Muscle of leg (tissue), 11 donors: ENCODE results near the gene SLC1A4. TPM values are rescaled to one million over a fixed set of nuclear protein-coding genes. Genes with fewer than 3 reads are reported as not detected.
"Not testable (repeated sequence)": the region's sequence is repeated elsewhere in the genome, so short reads cannot be mapped to it uniquely, and the experiment has no call there.

Experiments used
- DNase-seq: peaks from one replicate; pipeline ENCODE4 v3.0.0; 2013
- H3K27ac ChIP-seq: one replicate; pipeline ENCODE4 v1.5.1; 2013; ENCODE audit warnings: mild to moderate bottlenecking, low read length, control low read depth
- H3K27me3 ChIP-seq: one replicate; pipeline ENCODE4 v1.6.1; 2013; ENCODE audit warnings: low read length; ENCODE audit not compliant: control insufficient read depth, insufficient read depth
- H3K36me3 ChIP-seq: one replicate; pipeline ENCODE4 v1.6.1; 2013; ENCODE audit warnings: low read length; ENCODE audit not compliant: control insufficient read depth, insufficient read depth
- H3K4me1 ChIP-seq: one replicate; pipeline ENCODE4 v1.6.1; 2013; ENCODE audit warnings: low read length; ENCODE audit not compliant: control insufficient read depth, insufficient read depth
- H3K4me3 ChIP-seq: one replicate; pipeline ENCODE4 v1.5.1; 2013; ENCODE audit warnings: low read length, control low read depth
- H3K9me3 ChIP-seq: replicated peaks from 2 replicates; pipeline ENCODE4 v1.6.1; 2013; ENCODE audit warnings: low read depth, low read length; ENCODE audit not compliant: control insufficient read depth
- WGBS: methylation state at CpG from one replicate; pipeline ENCODE4 v1.1.5; 2013; ENCODE audit warnings: missing lambda C conversion rate; ENCODE audit not compliant: insufficient coverage; 5-methylcytosine and 5-hydroxymethylcytosine counted together
- polyA plus RNA-seq, 8 donors: library from polyadenylated mRNA; unstranded; fragments of 120-200 nt; gene quantifications; one replicate each; pipeline versions ENCODE4 v1.2.1 to v1.2.3, GENCODE V29; 2013; ENCODE audit warnings: inconsistent platforms in 1 of 8, low replicate concordance in 1 of 8; ENCODE audit not compliant: insufficient read length in 8 of 8, insufficient read depth in 1 of 8
- total RNA-seq: library from RNA; stranded (reverse); fragments of 120-200 nt; gene quantifications from one replicate; pipeline ENCODE4 v1.2.4, GENCODE V29; 2013

The SLC1A4 gene
- total and polyA plus RNA-seq, 9 donors, result 11.7 to 17.1 (median 13.9) TPM

GRCh38 chr2:65032019-65032975 lies 43.1 kb downstream of the SLC1A4 start:
- H3K27me3 ChIP-seq, result no peaks in the 10 kb centered on the region
- no peak overlapping the region for H3K27ac ChIP-seq
- H3K9me3 ChIP-seq, result no peaks in the 10 kb centered on the region
- H3K4me1 ChIP-seq, result peaks cover 12% of the 10 kb centered on the region
- H3K36me3 ChIP-seq, result no peaks in the 10 kb centered on the region
- no peak overlapping the region for H3K4me3 ChIP-seq
- WGBS, result no CpG with 5 or more reads among the region's 13 CpGs
- no peak for DNase-seq

GRCh38 chr2:65033178-65033577 lies 44.0 kb downstream of the SLC1A4 start:
- Histone ChIP-seq H3K27me3 (no peaks in the 10 kb centered on the region), H3K9me3 (no peaks in the 10 kb centered on the region), H3K36me3 (no peaks in the 10 kb centered on the region), H3K4me3 (no peak overlapping the region), H3K4me1 (peaks cover 12% of the 10 kb centered on the region), H3K27ac (no peak overlapping the region)
- WGBS, result no CpG with 5 or more reads among the region's 4 CpGs
- no peak for DNase-seq

DNA sequence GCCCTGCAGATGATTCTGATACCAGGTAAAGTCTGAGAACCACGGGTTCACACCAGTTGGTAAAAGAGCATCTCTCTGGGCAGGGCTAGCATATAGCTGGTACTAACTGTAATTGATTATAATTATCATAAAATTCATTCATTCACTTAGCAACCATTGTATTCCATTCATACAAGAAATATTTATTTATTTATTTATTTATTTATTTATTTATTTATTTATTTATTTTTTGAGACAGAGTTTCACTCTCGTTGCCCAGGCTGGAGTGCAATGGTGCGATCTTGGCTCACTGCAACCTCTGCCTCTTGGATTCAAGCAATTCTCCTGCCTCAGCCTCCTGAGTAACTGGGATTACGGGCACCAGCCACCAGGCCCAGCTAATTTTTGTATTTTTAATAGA lies 44.5 kb downstream of the SLC1A4 start:
- no CpG with 5 or more reads among the region's 4 CpGs for WGBS
- DNase-seq, H3K9me3 ChIP-seq, H3K27me3 ChIP-seq, H3K4me3 ChIP-seq, H3K27ac ChIP-seq, H3K36me3 ChIP-seq: not testable (repeated sequence)
- H3K4me1 ChIP-seq, result peaks cover 12% of the 10 kb centered on the region

DNA sequence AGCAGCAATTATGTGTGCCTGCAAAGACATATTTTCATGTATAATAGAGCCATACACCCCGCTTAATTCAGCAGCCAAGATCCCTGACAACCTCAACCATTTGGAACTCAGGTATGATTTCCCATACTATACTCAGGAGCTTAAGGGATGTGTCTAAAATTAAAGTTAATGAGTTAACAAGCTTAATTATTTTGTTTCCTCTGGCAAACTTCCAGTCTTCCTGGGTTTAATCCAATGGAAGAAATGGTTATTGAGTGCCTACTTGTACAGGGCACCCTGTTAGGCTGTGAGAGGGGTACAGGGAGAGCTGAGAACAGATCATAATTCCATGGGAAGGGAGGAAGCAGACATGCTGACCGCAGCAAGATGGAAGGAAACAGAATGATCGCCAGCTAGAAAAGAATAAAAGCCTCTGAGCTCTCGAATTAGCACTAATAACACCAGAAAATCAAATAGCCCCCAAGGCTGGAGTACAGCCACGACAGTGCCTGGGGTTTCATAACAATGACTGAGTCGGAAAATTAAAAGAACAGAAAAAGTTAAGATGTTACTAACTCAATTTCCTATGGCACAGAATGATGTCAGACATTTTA lies 46.2 kb downstream of the SLC1A4 start:
- DNase-seq, result no peak
- no peak overlapping the region for H3K27ac ChIP-seq
- WGBS, result no CpG with 5 or more reads among the region's 6 CpGs

GRCh38 chr2:65037178-65037577 lies 48.0 kb downstream of the SLC1A4 start:
- Histone ChIP-seq H3K27me3 (no peaks in the 10 kb centered on the region), H3K27ac (no peak overlapping the region), H3K36me3 (peaks cover 3% of the 10 kb centered on the region), H3K4me3 (no peak overlapping the region), H3K9me3 (no peaks in the 10 kb centered on the region), H3K4me1 (peaks cover 5% of the 10 kb centered on the region)
- DNase-seq, result no peak
- WGBS, result 54% methylated on average over 3 of the region's 3 CpGs

More for the DNA sequence above, 46.2 kb downstream of the SLC1A4 start:
- Histone ChIP-seq H3K9me3 (no peaks in the 10 kb centered on the region), H3K4me1 (peaks cover 14% of the 10 kb centered on the region), H3K36me3 (peaks cover 3% of the 10 kb centered on the region), H3K27me3 (no peaks in the 10 kb centered on the region), H3K4me3 (no peak overlapping the region)

GRCh38 chr2:65039640-65040039 lies 50.4 kb downstream of the SLC1A4 start:
- WGBS, result 83% methylated on average over 2 of the region's 3 CpGs
- Histone ChIP-seq H3K4me1 (peaks cover 2% of the 10 kb centered on the region), H3K36me3 (peaks cover 7% of the 10 kb centered on the region), H3K27me3 (no peaks in the 10 kb centered on the region), H3K27ac (no peak overlapping the region), H3K9me3 (no peaks in the 10 kb centered on the region), H3K4me3 (no peak overlapping the region)
- DNase-seq, result no peak

- DNase-seq, result peak; percentile 89
- no peak overlapping the region for H3K4me3 ChIP-seq
Observed at GRCh38 chr2:65040400-65041261, 51.4 kb downstream of the SLC1A4 start.

DNA sequence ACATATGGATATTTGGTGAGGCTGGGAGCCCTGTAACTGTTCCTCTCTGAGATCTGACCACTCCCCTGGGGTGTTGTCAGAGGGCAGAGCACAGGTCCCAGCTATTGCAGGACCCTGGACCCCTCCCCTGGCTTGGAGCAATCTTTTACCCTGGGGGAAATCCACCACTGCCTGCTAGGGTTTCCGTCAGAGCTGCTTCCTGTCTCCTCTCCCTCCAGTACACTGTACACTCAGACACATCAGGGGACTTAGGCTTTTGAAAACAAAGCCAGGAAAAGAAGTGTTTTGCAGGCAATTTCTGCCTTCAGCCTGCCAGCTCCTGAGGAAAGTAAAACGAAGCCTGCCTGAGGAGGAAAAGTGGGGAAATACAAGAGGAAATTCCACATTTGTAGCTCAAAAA lies 53.8 kb downstream of the SLC1A4 start:
- peak; percentile 57 for DNase-seq
- H3K9me3 ChIP-seq, result peaks cover 1% of the 10 kb centered on the region
- H3K27ac ChIP-seq, result peak overlapping the region; percentile 49
- H3K27me3 ChIP-seq, result no peaks in the 10 kb centered on the region
- H3K36me3 ChIP-seq, result peaks cover 7% of the 10 kb centered on the region
- H3K4me3 ChIP-seq, result no peak overlapping the region
- 33% methylated on average over 1 of the region's 2 CpGs for WGBS
- peaks cover 2% of the 10 kb centered on the region for H3K4me1 ChIP-seq

More at GRCh38 chr2:65040400-65041261, 51.4 kb downstream of the SLC1A4 start:
- Histone ChIP-seq H3K27ac (no peak overlapping the region), H3K4me1 (peaks cover 2% of the 10 kb centered on the region), H3K36me3 (peaks cover 7% of the 10 kb centered on the region), H3K9me3 (no peaks in the 10 kb centered on the region), H3K27me3 (no peaks in the 10 kb centered on the region)
- WGBS, result 28% methylated on average over 10 of the region's 13 CpGs

DNA sequence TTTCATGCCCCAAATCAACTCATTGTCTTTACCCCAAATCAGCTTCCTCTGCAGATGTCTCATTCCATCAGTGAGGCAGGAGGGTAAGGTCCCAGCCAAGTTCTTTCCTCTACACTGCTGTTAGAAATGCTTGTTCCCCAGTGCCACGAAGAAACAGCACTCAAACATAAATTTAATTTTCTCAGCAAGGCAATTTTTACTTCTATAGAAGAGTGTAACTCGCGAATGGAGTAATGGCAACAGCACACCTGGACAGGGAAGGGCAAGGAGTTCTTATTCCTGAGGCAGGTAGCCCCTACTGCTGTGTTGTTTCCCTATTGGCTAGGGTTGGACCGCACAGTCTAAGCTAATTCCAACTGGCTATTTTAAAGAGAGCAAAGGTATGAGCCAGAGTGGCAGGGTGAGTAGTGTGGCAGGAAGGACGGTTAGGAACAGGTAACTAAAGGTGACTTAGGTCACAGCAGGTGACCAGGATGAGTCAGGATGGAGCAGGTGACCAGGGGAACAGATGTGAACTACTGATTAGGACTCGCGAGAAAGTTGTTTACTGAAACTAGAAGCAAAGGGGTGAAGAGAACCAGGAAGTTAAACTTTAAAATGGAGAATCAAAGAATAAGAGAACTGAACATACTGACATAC lies 55.0 kb downstream of the SLC1A4 start:
- DNase-seq, result no peak
- H3K9me3 ChIP-seq, result peaks cover 2% of the 10 kb centered on the region
- H3K27me3 ChIP-seq, result no peaks in the 10 kb centered on the region
- H3K36me3 ChIP-seq, result peaks cover 7% of the 10 kb centered on the region
- no peak overlapping the region for H3K4me3 ChIP-seq
- WGBS, result 98% methylated on average over 4 of the region's 7 CpGs
- no peak overlapping the region for H3K27ac ChIP-seq
- H3K4me1 ChIP-seq, result peaks cover 2% of the 10 kb centered on the region
